Activated naive CD4-positive, alpha-beta T cell treated with anti-CD3 and anti-CD28 coated beads, Interleukin-2, amount 10 ng/mL, durations not matched to agents 7 days and 5 days (primary cell): ENCODE results near the gene SRC.
"Not testable (repeated sequence)": the region's sequence is repeated elsewhere in the genome, so short reads cannot be mapped to it uniquely, and the experiment has no call there.

Experiments
- CTCF ChIA-PET: fragments of 350-600 bp; sonication (Branson Sonifier 250); formaldehyde crosslinking; loops from one replicate; lab custom pipeline; 2021; ENCODE audit warnings: antibody characterized with exemption; lab: Charles Lee
- DNase-seq: peaks from one replicate; pipeline ENCODE4 v3.0.0-alpha.2; 2020
- H3K27ac Mint-ChIP-seq: one replicate; pipeline ENCODE4 v1.8.0; 2021; ENCODE audit warnings: mild to moderate bottlenecking, moderate library complexity, mixed read lengths
- H3K27me3 Mint-ChIP-seq: one replicate; pipeline ENCODE4 v1.8.0; 2021; ENCODE audit warnings: mild to moderate bottlenecking, mixed read lengths
- H3K36me3 Mint-ChIP-seq: one replicate; pipeline ENCODE4 v1.8.0; 2021; ENCODE audit warnings: mixed read lengths
- H3K4me1 Mint-ChIP-seq: one replicate; pipeline ENCODE4 v1.8.0; 2021; ENCODE audit warnings: mixed read lengths
- H3K4me3 Mint-ChIP-seq: one replicate; pipeline ENCODE4 v1.8.0; 2021; ENCODE audit warnings: mild to moderate bottlenecking, moderate library complexity, mixed read lengths
- H3K9me3 Mint-ChIP-seq: one replicate; pipeline ENCODE4 v1.8.0; 2021; ENCODE audit warnings: mixed read lengths

Gene SRC

DNA sequence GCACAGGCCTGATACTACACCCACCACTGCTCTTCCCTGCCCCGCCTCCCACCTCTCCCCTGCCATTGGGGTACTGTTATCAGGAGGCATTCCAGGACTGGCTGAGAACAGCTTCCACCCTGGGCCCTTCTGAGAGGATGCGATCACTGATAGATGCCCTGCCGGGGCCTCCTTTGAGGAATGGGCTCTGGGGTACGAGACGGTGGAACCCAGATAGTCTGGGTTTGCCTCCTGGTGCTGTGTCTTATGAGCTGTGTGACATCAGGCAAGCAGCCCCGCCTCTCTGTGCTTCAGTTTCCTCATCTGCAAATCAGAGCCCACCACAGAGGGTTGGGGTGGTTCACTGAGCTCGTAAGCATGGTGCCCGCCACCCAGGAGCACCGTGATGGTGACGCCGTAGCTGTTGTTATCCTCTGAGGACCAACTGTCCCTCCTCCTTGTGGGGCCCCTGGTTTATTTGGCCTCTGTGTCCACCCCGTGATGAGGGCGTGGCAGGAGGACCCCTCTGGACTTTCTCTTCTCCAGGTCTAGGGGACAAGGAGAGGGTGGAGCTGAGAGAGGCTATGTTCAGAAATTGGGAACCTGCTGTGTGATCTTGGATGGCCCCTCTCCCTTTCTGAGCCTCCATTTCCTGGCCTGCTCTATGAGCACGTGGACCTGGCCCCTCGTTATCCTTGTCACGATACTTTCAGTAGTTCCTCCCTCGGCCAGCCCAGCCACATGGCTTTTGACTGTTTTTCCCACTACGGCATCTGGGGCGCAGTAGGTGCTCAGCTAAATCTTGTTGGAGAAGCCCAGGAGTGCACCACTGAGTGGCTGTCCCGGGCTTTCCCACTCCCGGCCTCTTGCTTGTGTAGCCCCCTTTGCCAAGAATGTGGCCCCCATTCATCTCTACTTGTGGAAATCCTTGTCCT, 18.3 kb downstream of the SRC start:
- no peak for DNase-seq
- H3K4me3 Mint-ChIP-seq = no peak overlapping the region
- no peaks in the 10 kb centered on the region for H3K27me3 Mint-ChIP-seq
- CTCF ChIA-PET = interaction anchor here (0.6 kb wide), 1 partner anchor 860 kb away, joined by 4 read pairs; no protein-coding TSS in a partner anchor
- no peaks in the 10 kb centered on the region for H3K9me3 Mint-ChIP-seq
- H3K4me1 Mint-ChIP-seq = no peaks in the 10 kb centered on the region
- no peaks in the 10 kb centered on the region for H3K36me3 Mint-ChIP-seq
- no peak overlapping the region for H3K27ac Mint-ChIP-seq

DNA sequence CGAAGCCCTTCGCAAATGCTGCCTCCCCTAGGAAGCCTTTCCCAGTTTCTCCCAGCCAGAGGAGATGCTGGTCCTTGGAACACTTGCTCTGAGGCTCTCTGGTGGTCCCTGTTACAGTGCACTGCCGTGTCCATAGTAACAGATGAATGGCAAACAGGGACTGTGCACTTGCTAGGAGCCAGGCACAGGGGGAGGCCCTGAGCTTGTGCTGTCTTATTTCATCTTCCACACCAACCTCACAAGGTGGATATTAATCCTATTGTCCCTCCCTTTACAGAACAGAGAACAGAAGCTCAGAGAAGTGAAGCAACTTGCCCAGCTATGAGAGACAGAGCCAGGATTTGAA, 19.0 kb downstream of the SRC start:
- CTCF ChIA-PET = interaction anchor here (0.6 kb wide), 1 partner anchor 859 kb away, joined by 4 read pairs; no protein-coding TSS in a partner anchor
- no peaks in the 10 kb centered on the region for H3K4me1 Mint-ChIP-seq
- H3K9me3 Mint-ChIP-seq = no peaks in the 10 kb centered on the region
- DNase-seq = no peak
- H3K36me3 Mint-ChIP-seq = no peaks in the 10 kb centered on the region
- no peaks in the 10 kb centered on the region for H3K27me3 Mint-ChIP-seq
- no peak overlapping the region for H3K27ac Mint-ChIP-seq
- H3K4me3 Mint-ChIP-seq = no peak overlapping the region

DNA sequence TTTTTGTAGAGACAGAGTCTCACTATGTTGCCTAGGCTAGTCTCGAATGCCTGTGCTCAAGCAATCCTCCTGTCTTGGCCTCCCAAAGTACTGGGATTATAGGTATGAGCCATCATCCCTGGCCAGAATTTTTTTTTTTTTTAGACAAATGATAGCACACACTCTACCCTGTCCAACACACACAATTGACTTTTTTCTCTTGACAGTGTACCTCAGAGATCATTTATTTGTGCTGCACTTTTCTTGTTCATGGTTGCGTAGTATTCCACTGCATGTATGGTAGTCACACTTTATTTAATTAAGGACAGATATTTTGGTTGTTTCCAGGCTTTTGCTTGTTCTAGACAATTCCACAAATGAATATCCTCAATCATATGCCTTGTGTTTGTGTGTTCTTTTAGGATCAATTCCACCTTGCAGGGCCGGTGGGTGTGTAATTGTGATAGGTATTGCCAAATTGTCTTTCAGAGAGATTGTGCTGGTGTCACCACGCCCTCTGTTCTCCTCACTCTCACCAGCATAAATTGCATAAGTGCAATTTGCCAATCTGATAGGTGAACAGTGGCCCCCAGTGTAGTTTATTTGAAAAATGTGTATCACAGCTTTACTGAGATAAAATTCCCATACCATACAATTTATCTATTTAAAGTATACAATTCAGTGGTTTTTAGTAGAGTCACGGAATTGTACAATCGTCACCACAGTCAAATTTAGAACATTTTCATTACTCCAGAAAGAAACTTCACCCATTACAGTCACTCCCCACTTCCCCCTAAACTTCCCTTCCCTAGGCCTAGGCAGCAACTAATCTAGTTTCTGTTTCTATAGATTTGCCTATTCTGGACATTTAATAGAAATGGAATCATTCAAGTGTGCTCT, 20.1 kb downstream of the SRC start:
- CTCF ChIA-PET = interaction anchor here (0.7 kb wide), 1 partner anchor 89 kb away, joined by 3 read pairs; no protein-coding TSS in a partner anchor
- H3K27ac Mint-ChIP-seq = no peak overlapping the region
- no peaks in the 10 kb centered on the region for H3K9me3 Mint-ChIP-seq
- no peaks in the 10 kb centered on the region for H3K27me3 Mint-ChIP-seq
- no peak overlapping the region for H3K4me3 Mint-ChIP-seq
- no peak for DNase-seq
- no peaks in the 10 kb centered on the region for H3K36me3 Mint-ChIP-seq
- H3K4me1 Mint-ChIP-seq = no peaks in the 10 kb centered on the region

DNA sequence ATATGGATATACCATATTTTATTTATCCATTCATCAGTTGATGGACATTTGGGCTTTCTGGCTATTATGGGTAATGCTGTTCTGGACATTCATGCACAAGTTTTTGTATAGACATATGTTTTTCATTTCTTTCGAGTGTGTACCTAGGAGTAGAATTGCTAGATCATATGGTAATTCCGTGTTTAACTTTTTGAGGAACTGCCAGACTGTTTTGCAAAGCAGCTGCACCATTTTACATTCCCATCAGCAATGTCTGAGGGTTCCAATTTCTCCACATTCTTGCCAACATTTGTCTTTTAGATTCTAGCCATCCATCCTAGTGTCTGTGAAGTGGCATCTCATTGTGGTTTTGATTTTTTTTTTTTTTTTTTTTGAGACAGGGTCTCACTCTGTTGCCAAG, 20.8 kb downstream of the SRC start:
- no peaks in the 10 kb centered on the region for H3K4me1 Mint-ChIP-seq

DNA sequence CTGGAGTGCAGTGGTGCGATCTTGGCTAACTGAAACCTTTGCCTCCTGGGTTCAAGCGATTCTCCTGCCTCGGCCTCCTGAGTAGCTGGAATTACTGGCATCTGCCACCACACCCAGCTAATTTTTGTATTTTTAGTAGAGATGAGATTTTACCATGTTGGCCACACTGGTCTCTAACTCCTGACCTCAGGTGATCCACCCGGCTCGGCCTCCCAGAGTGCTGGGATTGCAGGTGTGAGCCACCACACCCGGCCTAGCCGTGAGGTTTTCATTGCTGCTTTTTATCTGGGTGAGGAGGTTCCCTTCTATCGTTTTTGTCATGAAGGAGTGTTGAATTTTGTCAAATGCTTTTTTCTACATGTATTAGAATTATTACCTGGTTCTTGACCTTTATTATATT, 23.9 kb downstream of the SRC start:
- no peak for DNase-seq
- H3K27ac Mint-ChIP-seq = no peak overlapping the region
- H3K9me3 Mint-ChIP-seq = no peaks in the 10 kb centered on the region
- H3K4me3 Mint-ChIP-seq = no peak overlapping the region
- no peaks in the 10 kb centered on the region for H3K27me3 Mint-ChIP-seq
- no peaks in the 10 kb centered on the region for H3K36me3 Mint-ChIP-seq
- H3K4me1 Mint-ChIP-seq = no peaks in the 10 kb centered on the region
- CTCF ChIA-PET = no interaction called here

More for the DNA sequence above, 20.8 kb downstream of the SRC start:
- no peak for DNase-seq
- Mint-ChIP-seq H3K27me3 (no peaks in the 10 kb centered on the region), H3K36me3 (no peaks in the 10 kb centered on the region), H3K9me3 (no peaks in the 10 kb centered on the region), H3K27ac (no peak overlapping the region), H3K4me3 (no peak overlapping the region)
- CTCF ChIA-PET = interaction anchor here (0.7 kb wide), 1 partner anchor 90 kb away, joined by 3 read pairs; no protein-coding TSS in a partner anchor

DNA sequence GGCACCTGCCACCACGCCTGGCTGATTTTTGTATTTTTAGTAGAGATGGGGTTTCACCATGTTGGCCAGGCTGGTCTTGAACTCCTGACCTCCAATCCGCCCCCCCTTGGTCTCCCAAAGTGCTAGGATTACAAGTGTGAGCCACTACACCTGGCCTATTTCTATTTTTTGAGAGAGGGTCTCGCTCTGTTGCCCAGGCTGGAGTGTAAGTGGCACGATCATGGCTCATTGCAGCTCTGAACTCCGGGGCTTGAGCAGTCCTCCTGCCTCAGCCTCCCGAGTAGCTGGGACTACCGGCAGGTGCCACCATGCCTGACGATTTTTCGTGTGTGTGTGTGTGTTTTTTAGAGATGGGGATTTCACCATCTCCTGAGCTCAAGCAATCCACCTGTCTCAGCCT, 25.9 kb downstream of the SRC start:
- CTCF ChIA-PET, H3K4me1 Mint-ChIP-seq, H3K27me3 Mint-ChIP-seq, DNase-seq, H3K27ac Mint-ChIP-seq, H3K4me3 Mint-ChIP-seq, H3K36me3 Mint-ChIP-seq, H3K9me3 Mint-ChIP-seq: not testable (repeated sequence)

DNA sequence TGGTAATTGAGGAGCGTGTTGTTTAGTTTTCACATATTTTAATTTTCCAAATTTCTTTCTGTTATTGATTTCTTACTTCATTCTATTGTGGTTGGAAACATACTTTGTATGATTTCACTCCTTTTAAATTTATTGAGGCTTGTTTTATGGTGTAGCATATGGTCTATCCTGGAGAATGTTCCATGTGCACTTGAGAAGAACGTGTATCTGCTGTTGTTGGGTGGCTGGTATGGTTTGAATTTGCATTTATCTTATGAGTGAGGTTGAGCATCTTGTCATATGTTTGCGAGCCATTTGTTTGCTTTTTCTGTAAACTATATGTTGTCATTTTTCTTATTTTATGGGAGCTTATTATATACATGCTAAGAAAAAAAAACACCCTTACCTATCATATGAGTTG, 26.5 kb downstream of the SRC start:
- no peak overlapping the region for H3K4me3 Mint-ChIP-seq
- DNase-seq = no peak
- CTCF ChIA-PET = no interaction called here
- no peaks in the 10 kb centered on the region for H3K9me3 Mint-ChIP-seq
- H3K36me3 Mint-ChIP-seq = no peaks in the 10 kb centered on the region
- peaks cover 5% of the 10 kb centered on the region for H3K4me1 Mint-ChIP-seq
- H3K27me3 Mint-ChIP-seq = no peaks in the 10 kb centered on the region
- H3K27ac Mint-ChIP-seq = no peak overlapping the region

DNA sequence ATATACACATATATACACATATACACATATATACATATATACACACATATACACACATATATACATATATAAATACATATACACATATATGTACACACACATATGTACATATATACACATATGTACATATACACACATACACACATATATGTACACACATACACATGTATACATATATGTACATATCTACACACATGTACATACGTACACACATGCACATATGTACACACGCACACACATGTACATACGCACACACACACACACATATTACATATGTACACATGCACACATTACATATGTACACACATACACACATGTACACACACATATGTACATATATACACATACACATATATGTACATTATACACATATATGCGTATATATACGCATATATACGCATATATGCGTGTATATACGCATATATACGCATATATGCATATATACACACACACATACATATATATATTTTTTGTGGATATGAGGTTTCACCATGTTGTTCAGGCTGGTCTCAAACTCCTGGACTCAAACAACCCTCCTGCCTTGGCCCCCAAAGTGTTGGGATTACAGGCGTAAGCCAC, 27.2 kb downstream of the SRC start:
- DNase-seq = no peak
- H3K27me3 Mint-ChIP-seq = no peaks in the 10 kb centered on the region
- no peaks in the 10 kb centered on the region for H3K36me3 Mint-ChIP-seq
- CTCF ChIA-PET = no interaction called here
- H3K9me3 Mint-ChIP-seq = no peaks in the 10 kb centered on the region
- peaks cover 6% of the 10 kb centered on the region for H3K4me1 Mint-ChIP-seq
- H3K4me3 Mint-ChIP-seq = no peak overlapping the region
- no peak overlapping the region for H3K27ac Mint-ChIP-seq

DNA sequence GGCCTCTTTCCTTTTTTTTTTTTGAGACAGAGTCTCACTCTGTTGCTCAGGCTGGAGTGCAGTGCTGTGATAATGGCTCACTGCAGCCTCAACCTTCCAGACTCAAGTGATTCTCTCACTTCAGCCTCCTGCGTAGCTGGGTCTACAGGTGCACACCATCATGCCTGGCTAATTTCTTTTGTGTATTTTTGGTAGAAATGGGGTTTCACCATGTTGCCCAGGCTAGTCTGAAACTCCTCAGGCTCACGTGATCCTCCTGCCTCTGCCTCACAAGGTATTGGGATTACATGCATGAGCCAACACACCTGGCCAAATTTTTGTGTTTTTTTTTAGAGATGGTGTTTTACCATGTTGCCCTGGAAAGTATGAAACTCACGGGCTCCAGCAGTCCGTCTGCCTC, 29.3 kb downstream of the SRC start:
- H3K4me1 Mint-ChIP-seq = peaks cover 6% of the 10 kb centered on the region
- no peaks in the 10 kb centered on the region for H3K9me3 Mint-ChIP-seq
- no peak for DNase-seq
- H3K36me3 Mint-ChIP-seq = no peaks in the 10 kb centered on the region
- H3K27ac Mint-ChIP-seq = no peak overlapping the region
- no peak overlapping the region for H3K4me3 Mint-ChIP-seq
- no peaks in the 10 kb centered on the region for H3K27me3 Mint-ChIP-seq
- CTCF ChIA-PET = no interaction called here

DNA sequence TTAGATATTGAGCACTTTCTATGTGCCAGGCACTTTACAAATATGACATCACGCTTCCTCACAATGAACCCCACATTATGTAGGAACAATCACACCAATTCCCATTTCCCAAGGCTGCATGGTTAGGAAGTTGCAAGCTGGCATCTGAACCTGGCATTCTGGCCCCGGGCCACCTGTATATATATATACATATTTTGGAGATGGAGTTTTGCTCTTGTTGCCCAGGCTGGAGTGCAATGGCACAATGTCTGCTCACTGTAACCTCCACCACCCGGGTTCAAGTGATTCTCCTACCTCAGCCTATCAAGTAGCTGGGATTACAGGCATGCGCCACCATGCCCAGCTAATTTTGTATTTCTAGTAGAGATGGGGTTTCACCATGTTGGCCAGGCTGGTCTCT, 30.4 kb downstream of the SRC start:
- H3K9me3 Mint-ChIP-seq = no peaks in the 10 kb centered on the region
- CTCF ChIA-PET = no interaction called here
- DNase-seq = no peak
- H3K27me3 Mint-ChIP-seq = no peaks in the 10 kb centered on the region
- no peak overlapping the region for H3K27ac Mint-ChIP-seq
- H3K36me3 Mint-ChIP-seq = no peaks in the 10 kb centered on the region
- H3K4me1 Mint-ChIP-seq = peaks cover 6% of the 10 kb centered on the region
- no peak overlapping the region for H3K4me3 Mint-ChIP-seq

DNA sequence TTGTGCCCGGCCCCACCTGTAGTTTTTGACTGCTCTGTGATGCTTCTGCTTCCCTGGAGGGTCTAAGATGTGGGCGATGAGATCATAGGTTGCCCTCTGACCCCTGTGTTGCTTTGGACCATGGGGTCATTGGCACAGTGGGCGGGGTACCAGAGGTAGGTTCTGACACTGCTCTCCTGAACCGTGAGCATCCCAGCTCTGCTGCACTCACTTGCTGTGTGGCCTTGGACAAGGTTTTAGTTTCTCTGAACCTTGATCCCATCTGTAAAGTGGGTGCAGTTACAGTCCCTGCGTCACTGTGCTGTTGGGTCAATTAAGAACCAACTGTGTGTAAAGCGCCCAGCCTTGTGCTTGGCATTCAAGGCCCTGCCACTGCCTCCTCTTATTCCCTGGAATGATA, 30.9 kb downstream of the SRC start:
- Mint-ChIP-seq H3K36me3 (no peaks in the 10 kb centered on the region), H3K9me3 (no peaks in the 10 kb centered on the region), H3K4me3 (no peak overlapping the region), H3K27me3 (no peaks in the 10 kb centered on the region), H3K4me1 (peaks cover 6% of the 10 kb centered on the region), H3K27ac (no peak overlapping the region)
- no peak for DNase-seq
- CTCF ChIA-PET = interaction anchor here (0.6 kb wide), 1 partner anchor 1375 kb away, joined by 3 read pairs; no protein-coding TSS in a partner anchor

DNA sequence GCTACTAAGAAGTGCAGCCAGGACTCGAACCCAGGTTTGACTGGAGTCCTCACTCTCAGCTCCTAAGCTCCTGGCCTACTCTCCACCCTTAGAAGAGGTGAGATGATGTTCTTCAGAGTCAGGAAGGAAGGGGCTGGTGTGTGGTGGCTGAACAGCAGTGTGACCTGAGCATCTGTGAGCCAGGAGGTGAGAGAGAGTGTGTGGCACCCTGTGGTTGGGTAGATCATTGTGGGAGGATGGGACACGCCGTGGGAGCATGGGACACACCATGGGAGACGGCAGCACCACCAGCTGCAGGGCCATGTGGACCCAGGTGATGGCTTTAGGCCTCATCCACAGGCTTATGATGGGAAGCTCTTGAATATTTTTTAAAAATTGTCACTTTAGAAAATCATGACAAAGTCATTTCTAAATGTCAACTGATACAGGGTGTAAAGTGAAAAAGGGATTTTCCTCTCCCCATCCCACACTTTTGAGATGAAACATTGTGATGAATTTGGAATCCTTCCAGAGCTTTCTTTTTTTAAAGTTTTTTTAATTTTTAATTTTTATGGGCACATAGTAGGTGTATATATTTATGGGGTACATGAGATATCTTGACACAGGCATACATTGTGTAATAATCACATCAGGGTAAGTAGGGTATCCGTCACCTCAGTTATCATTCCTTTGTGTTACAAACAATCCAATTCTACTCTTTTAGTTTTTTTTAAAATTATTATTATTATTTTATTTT, 31.6 kb downstream of the SRC start:
- CTCF ChIA-PET = interaction anchor here (0.6 to 0.9 kb wide), 2 partner anchors 112 to 1374 kb away, joined by 3 to 4 read pairs; no protein-coding TSS in a partner anchor
- no peaks in the 10 kb centered on the region for H3K36me3 Mint-ChIP-seq
- no peak for DNase-seq
- H3K4me3 Mint-ChIP-seq = no peak overlapping the region
- H3K4me1 Mint-ChIP-seq = peaks cover 6% of the 10 kb centered on the region
- no peaks in the 10 kb centered on the region for H3K9me3 Mint-ChIP-seq
- peaks cover 2% of the 10 kb centered on the region for H3K27me3 Mint-ChIP-seq
- H3K27ac Mint-ChIP-seq = no peak overlapping the region

DNA sequence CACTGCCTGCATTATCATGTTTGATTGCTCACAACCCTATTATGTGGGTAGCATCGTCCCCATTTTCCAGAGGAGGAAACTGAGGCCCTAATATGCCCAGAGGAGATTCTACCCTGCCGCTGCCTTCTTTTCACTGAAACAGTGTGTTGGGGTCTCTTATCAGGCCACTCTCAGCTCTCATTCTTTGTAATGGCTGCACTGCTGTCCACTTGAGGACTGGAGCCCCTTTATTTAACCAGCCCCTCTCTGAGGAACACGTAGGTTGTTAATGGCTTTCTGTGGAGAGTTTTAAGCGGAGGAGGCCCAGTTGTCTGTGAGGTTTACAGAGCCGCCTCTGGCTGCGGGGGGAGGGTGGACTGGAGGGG, 32.5 kb downstream of the SRC start:
- Mint-ChIP-seq H3K27ac (no peak overlapping the region), H3K4me1 (peaks cover 6% of the 10 kb centered on the region), H3K36me3 (no peaks in the 10 kb centered on the region), H3K27me3 (peaks cover 11% of the 10 kb centered on the region), H3K4me3 (no peak overlapping the region), H3K9me3 (no peaks in the 10 kb centered on the region)
- CTCF ChIA-PET = no interaction called here
- DNase-seq = no peak
